GM21447 (cell line): Measurements from ENCODE around the gene SPINT3.

Experiments used
- ATAC-seq: cut with Tn5 transposase; IDR thresholded peaks from one replicate; pipeline ENCODE4 v1.9.1; 2021; ENCODE audit not compliant: unreplicated experiment

SPINT3 gene

GRCh38 chr20:45462711-45463509, 52.5 kb downstream of the SPINT3 start:
- no peak for ATAC-seq
